Endodermal cell (in vitro differentiated cells): ENCODE results near the gene PPP1R26. TPM values are rescaled to one million over a fixed set of nuclear protein-coding genes. Genes with fewer than 3 reads are reported as not detected.

Experiments
- DNase-seq: peaks from one replicate; pipeline ENCODE4 v3.0.0-alpha.2; 2017
- H3K27ac ChIP-seq: 2 replicates; pipeline ENCODE4 v1.5.1; 2013; ENCODE audit warnings: mild to moderate bottlenecking, low read depth, low read length, moderate library complexity
- H3K27me3 ChIP-seq: 2 replicates; pipeline ENCODE4 v1.6.1; 2013; ENCODE audit warnings: mild to moderate bottlenecking, low read length, moderate library complexity; ENCODE audit not compliant: insufficient read depth, control insufficient read depth, poor library complexity, severe bottlenecking
- H3K36me3 ChIP-seq: 2 replicates; pipeline ENCODE4 v1.7.0; 2013; ENCODE audit warnings: mild to moderate bottlenecking, low read length, moderate library complexity; ENCODE audit not compliant: control insufficient read depth, insufficient read depth
- H3K4me1 ChIP-seq: one replicate; pipeline ENCODE4 v1.7.0; 2013; ENCODE audit warnings: low read length; ENCODE audit not compliant: control insufficient read depth, insufficient read depth
- H3K4me3 ChIP-seq: 2 replicates; pipeline ENCODE4 v1.5.1; 2013; ENCODE audit warnings: mild to moderate bottlenecking, low read length, moderate library complexity
- H3K9ac ChIP-seq: 2 replicates; pipeline ENCODE4 v1.6.1; 2013; ENCODE audit warnings: mild to moderate bottlenecking, low read length, moderate library complexity; ENCODE audit not compliant: poor library complexity, severe bottlenecking; ENCODE audit errors: extremely low read depth
- H3K9me3 ChIP-seq: 2 replicates; pipeline ENCODE4 v1.6.1; 2013; ENCODE audit warnings: mild to moderate bottlenecking, low read length, moderate library complexity; ENCODE audit not compliant: control insufficient read depth
- H3K27ac Mint-ChIP-seq: 2 replicates; pipeline ENCODE4 v1.8.0; 2020; ENCODE audit warnings: mixed read lengths
- H3K27me3 Mint-ChIP-seq: 2 replicates; pipeline ENCODE4 v1.8.0; 2021; ENCODE audit warnings: mild to moderate bottlenecking, mixed read lengths; ENCODE audit not compliant: insufficient read depth
- H3K36me3 Mint-ChIP-seq: 2 replicates; pipeline ENCODE4 v1.8.0; 2020; ENCODE audit warnings: low read depth, mixed read lengths
- H3K4me1 Mint-ChIP-seq: 2 replicates; pipeline ENCODE4 v1.8.0; 2020; ENCODE audit warnings: mixed read lengths
- H3K4me3 Mint-ChIP-seq: 2 replicates; pipeline ENCODE4 v1.8.0; 2020; ENCODE audit warnings: mild to moderate bottlenecking, moderate library complexity, mixed read lengths
- H3K9me3 Mint-ChIP-seq: 2 replicates; pipeline ENCODE4 v1.8.0; 2020; ENCODE audit warnings: mild to moderate bottlenecking, mixed read lengths
- CTCF ChIP-seq: fragments of 200-600 bp; sonication (generic); conservative IDR thresholded peaks from 2 replicates; pipeline ENCODE4 v1.5.0; 2021; ENCODE audit warnings: antibody characterized with exemption, mild to moderate bottlenecking
- WGBS, 2 experiments: methylation state at CpG; one replicate each; pipeline versions ENCODE4 v1.1.5 to v1.1.7; 2013; ENCODE audit warnings: missing lambda C conversion rate in 2 of 2, mixed read lengths in 1 of 2; ENCODE audit not compliant: insufficient coverage in 1 of 2, insufficient read length in 1 of 2; 5-methylcytosine and 5-hydroxymethylcytosine counted together
- total RNA-seq, 2 donors: library from RNA; stranded (reverse); fragmentation: NEBNext Ultra II Directional in 1 of 2; extraction: Animal tissue kit (Norgen Biotek cat#: 25700) in 1 of 2; gene quantifications; 2 replicates in 1 of 2; 3 replicates in 1 of 2; pipeline ENCODE4 v1.2.1, GENCODE V29; 2021

The PPP1R26 gene
- total RNA-seq, 2 donors from 2014 or later, result 43.2 to 54.5 TPM

- TF ChIP-seq CTCF, result no peak
- Mint-ChIP-seq H3K4me1 (peaks cover 8% of the 10 kb centered on the region), H3K27ac (peak overlapping the region; percentile 52), H3K4me3 (peak overlapping the region; percentile 83), H3K27me3 (peaks cover 7% of the 10 kb centered on the region), H3K36me3 (peaks cover 20% of the 10 kb centered on the region), H3K9me3 (no peaks in the 10 kb centered on the region)
- Histone ChIP-seq H3K27ac (no peak overlapping the region), H3K9ac (peak overlapping the region; percentile 4), H3K27me3 (no peaks in the 10 kb centered on the region), H3K4me1 (peaks cover 7% of the 10 kb centered on the region), H3K4me3 (peak overlapping the region; percentile 84), H3K9me3 (no peaks in the 10 kb centered on the region), H3K36me3 (peaks cover 28% of the 10 kb centered on the region)
- DNase-seq, result peak; percentile 96
- 1 to 3% methylated on average over 35 to 58 of the region's 58 CpGs for WGBS, 2 experiments
Measured at GRCh38 chr9:135499326-135500070, 19.9 kb downstream of the PPP1R26 start.

GRCh38 chr9:135500071-135500524, 20.5 kb downstream of the PPP1R26 start:
- Mint-ChIP-seq H3K27ac (no peak overlapping the region), H3K9me3 (no peaks in the 10 kb centered on the region), H3K4me1 (peaks cover 8% of the 10 kb centered on the region), H3K36me3 (peaks cover 25% of the 10 kb centered on the region), H3K27me3 (peaks cover 7% of the 10 kb centered on the region), H3K4me3 (peak overlapping the region; percentile 83)
- Histone ChIP-seq H3K4me1 (peaks cover 7% of the 10 kb centered on the region), H3K27ac (no peak overlapping the region), H3K36me3 (peaks cover 33% of the 10 kb centered on the region), H3K27me3 (no peaks in the 10 kb centered on the region), H3K9ac (peak overlapping the region; percentile 4), H3K4me3 (peak overlapping the region; percentile 84), H3K9me3 (no peaks in the 10 kb centered on the region)
- TF ChIP-seq CTCF, result no peak
- 2% methylated on average over 10 to 29 of the region's 29 CpGs for WGBS, 2 experiments
- no peak for DNase-seq

GRCh38 chr9:135500525-135501260, 21.1 kb downstream of the PPP1R26 start, which contains the start of gene MRPS2:
TSS of gene MRPS2 (plus strand) at chr9:135500682. CDS start at chr9:135500711, 29 bp downstream.
- H3K4me3 ChIP-seq, result peak within 1 kb of the TSS; percentile 84
- no peaks in the 10 kb centered on the region for H3K27me3 ChIP-seq
- peak within 1 kb of the TSS; percentile 64 for H3K9ac ChIP-seq
- WGBS, 2 experiments, result 0% methylated on average over 27 to 92 of the region's 92 CpGs
- H3K4me1 ChIP-seq, result peaks cover 7% of the 10 kb centered on the region
- peak; percentile 97 for DNase-seq
- Mint-ChIP-seq H3K27me3 (peaks cover 7% of the 10 kb centered on the region), H3K36me3 (peaks cover 26% of the 10 kb centered on the region), H3K4me3 (peak within 1 kb of the TSS; percentile 83), H3K9me3 (no peaks in the 10 kb centered on the region), H3K27ac (peak within 1 kb of the TSS; percentile 93), H3K4me1 (peaks cover 8% of the 10 kb centered on the region)
- H3K27ac ChIP-seq, result peak within 1 kb of the TSS; percentile 32
- peak; percentile 90 for TF ChIP-seq CTCF
- H3K9me3 ChIP-seq, result no peaks in the 10 kb centered on the region
- peaks cover 37% of the 10 kb centered on the region for H3K36me3 ChIP-seq
